Skin of body (tissue), 2 donors: Measurements from ENCODE around the gene HLA-DOA. TPM values are rescaled to one million over a fixed set of nuclear protein-coding genes. Genes with fewer than 3 reads are reported as not detected.

Experiments used
- DNase-seq: peaks from one replicate; lab custom pipeline; 2025; lab: John Stamatoyannopoulos, UW
- total RNA-seq: library from RNA; depleted of rRNA; stranded (reverse); fragments of >200 nt; gene quantifications from one replicate; pipeline ENCODE4 v1.2.3, GENCODE V29; 2014

Gene HLA-DOA
- total RNA-seq, 1 donor from 2014 or later, result 2.3 TPM

GRCh38 chr6:32979720-32980487 lies 29.5 kb downstream of the HLA-DOA start:
- DNase-seq, result no peak

DNA sequence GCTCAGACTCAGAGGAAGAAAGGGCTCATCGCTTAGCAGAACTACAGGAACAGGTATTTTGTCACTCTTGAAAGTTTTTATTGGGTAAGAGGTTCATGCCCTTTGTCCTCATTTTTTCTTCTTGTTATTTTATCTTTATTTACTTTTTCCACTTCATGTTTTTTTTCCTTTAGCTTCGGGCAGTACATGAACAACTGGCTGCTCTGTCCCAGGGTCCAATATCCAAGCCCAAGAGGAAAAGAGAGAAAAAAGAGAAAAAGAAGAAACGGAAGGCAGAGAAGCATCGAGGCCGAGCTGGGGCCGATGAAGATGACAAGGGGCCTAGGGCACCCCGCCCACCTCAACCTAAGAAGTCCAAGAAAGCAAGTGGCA lies 31.5 kb downstream of the HLA-DOA start:
- no peak for DNase-seq

DNA sequence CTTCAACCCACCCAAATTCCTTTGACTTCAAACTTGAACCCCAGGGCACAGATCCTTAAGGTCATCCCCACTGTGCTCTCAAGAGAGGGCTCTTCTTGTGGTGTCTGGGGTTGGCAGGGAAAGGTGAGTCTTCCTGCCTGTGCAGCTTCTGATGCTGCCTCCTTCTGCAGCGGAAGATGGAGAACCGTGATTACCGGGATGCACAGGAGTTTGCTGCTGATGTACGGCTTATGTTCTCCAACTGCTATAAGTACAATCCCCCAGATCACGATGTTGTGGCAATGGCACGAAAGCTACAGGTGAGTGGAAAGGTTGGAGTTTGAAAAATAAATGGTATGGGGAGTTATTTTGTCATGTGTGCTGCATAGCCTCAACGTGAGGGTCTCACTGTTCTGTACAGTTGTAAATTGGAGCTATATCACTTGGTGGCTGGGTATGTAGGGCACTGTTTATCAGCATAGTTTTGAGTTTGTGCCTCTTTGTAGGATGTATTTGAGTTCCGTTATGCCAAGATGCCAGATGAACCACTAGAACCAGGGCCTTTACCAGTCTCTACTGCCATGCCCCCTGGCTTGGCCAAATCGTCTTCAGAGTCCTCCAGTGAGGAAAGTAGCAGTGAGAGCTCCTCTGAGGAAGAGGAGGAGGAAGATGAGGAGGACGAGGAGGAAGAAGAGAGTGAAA lies 32.0 kb downstream of the HLA-DOA start:
- DNase-seq, result no peak

GRCh38 chr6:32976334-32977069 lies 32.9 kb downstream of the HLA-DOA start:
- no peak for DNase-seq

GRCh38 chr6:32975886-32976285 lies 33.5 kb downstream of the HLA-DOA start:
- no peak for DNase-seq

DNA sequence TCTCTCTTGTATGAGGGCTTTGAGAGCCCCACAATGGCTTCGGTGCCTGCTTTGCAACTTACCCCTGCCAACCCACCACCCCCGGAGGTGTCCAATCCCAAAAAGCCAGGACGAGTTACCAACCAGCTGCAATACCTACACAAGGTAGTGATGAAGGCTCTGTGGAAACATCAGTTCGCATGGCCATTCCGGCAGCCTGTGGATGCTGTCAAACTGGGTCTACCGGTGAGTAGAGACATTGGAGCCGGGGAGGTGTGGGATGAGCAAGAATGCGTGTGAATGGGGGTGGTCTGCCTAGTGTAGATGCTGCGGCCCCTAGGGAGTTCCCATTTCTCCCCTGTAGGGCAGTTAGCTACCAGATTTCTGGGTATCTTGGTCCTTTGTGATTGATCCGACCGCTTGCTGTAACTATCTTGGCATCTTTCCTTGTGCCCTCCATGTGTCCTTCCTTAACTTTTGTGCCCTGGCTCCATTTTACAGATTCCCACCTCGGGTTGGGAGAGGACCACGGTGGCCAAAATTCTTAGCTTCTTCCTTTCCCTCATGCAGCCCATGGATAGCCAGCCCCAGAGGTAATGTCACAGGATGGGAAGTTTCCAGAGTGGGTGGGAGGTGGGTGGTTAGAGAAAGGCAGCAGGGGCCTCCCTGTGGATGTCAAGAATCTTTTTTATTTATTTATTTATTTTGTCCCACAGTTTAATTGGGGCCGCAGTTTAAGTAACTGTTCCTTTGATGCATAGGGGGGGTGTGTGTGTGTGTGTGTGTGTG lies 34.7 kb downstream of the HLA-DOA start:
- DNase-seq, result no peak

DNA sequence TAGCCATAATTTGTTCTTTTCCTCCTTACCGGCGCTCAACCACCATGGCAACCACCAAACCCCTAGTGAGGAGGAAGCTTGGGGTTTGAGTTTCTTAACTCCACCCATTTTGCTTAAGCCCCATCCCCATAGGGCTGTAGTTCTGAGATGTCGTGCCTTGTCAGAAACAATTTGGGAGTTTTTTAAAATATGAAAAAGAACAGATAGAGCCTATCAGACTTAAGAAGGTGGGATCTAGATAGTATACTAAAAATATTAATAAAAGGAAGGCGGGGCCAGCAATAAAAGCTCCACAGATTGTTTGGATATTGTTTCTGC lies 35.4 kb downstream of the HLA-DOA start:
- DNase-seq, result no peak

GRCh38 chr6:32973144-32974015 lies 36.0 kb downstream of the HLA-DOA start:
- peak; percentile 30 for DNase-seq

DNA sequence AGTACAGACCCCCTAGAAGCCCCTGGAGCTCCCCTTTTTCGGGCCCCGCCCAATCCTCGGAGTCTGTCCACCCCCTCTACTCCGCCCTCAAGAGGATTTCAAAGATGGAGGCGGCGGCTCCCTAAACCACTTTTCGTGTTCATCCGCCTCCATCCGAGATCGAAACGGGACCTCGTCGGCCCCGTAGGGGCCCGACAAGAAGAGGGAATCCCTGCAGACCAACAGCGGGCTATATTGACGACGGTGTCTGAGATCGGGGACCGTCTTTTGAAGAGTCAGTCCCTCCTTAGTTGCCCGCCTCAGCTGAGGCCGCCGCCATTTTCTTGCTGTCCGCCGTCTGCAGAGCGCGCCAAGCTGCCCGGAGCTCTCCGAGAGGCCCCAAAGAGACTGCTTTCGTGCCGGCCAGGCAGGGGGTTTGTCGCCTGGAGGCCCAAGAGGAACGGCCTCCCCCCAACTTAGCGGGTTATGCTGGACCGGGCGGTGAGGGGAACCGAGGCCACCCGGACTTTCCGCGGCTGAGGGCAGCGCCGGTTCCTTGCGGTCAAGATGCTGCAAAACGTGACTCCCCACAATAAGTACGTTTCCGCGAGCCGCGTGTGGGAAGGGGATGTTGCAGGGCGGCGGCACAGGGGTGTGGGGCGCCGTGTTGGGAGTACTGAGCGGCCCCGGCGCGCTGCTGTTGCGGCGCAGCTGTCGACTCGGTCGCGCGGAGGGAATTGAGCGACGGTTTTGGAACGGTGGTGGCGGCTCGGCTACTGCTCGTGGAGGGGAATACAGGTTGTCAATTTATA lies 36.8 kb downstream of the HLA-DOA start:
- DNase-seq, result no peak

GRCh38 chr6:32971581-32972352 lies 37.6 kb downstream of the HLA-DOA start:
- peak; percentile 100 for DNase-seq

- DNase-seq, result no peak
Observed at GRCh38 chr6:32971242-32971580, 38.2 kb downstream of the HLA-DOA start.

DNA sequence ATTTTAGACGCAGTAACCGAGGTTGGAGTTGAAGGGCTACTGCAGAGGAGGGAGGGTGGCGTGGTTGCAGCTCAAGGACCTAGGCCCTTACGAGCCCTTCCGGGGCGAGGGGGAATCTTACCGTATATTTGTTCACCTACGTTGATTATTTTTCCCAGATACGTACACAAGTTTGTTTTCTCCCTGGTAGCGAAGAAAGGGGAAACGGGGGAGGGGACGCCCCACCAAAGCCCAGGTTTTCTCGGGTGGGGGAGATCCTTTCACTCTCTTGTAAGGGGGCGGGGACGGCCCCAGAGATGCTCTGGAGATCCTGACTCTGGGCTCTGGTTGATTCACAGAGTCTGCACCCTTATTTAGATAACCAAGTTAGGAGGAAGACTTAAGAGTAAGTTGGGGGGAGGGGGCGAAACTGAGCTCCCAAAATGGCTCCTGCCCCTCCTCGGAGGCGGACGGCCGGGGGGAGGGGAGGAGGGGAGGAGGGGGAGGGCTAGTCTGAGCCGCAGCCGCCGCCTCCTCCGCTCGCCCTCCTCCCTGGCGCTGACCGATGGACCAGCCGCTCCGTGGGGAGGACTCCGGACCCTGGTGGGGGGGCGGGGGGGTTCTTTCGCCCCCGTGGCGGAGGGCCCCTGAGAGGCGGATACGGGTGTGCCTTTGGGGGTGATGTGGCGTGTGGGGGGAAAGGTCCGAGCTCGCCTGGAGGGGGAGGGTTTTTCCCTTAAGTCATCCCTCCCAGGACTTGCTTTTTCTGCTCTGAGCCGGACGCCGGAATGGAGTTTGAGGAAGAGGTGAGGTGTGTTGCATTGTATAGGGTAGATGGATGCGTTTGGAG lies 38.8 kb downstream of the HLA-DOA start:
- peak; percentile 85 for DNase-seq

- DNase-seq, result peak; percentile 87
Observed at GRCh38 chr6:32969685-32970412, 39.5 kb downstream of the HLA-DOA start.

DNA sequence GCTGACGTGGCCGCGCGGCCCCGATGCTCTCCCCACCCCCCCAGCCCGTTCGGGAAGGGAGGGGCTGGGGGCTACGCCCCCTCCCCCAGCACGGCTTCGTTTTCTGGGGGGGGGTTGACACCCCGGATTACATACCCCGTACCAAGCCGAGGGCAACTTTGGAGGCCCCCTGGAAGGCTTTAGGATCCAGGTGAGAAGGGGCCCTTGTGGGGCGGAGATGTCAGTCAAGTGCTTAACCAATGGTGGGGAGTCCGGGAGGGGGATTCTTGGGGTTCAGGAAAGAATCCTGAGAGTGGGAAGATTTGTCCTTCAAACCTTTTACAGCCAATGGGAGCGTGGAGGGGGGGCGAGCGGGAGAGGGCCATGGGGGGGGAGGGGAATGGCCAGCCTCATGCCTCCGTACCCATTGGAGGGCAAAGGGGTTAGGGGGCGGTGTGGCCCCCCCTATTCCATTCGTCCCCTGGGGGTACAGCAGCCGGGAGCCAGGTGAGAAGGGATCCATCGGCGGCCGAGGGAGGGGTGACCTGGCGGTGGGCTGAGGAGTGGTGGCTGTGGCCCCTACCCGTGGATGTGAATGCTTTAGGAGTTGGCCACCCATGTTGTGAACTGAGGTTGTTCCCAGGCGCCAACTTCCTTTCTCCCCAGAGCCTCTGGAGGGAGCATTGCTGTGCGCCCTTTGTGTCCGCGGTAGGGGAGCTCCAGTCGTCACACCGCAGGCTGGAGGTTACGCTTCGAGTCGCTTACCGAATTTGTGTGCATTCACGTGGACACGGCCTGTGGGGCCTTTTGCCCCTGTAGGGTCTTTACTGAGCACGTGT lies 40.3 kb downstream of the HLA-DOA start:
- peak; percentile 78 for DNase-seq

- peak; percentile 96 for DNase-seq
Observed at GRCh38 chr6:32968093-32968866, 41.1 kb downstream of the HLA-DOA start, which contains the start of gene BRD2. BRD2 (plus strand) TSS chr6:32968594; CDS start chr6:32972899, 4,305 bp downstream.
